Mucosa of descending colon (tissue), 3 donors: ENCODE results near the gene AK9. TPM values are rescaled to one million over a fixed set of nuclear protein-coding genes. Genes with fewer than 3 reads are reported as not detected.

Experiments
- ATAC-seq: fragments of 200-7000 bp; cut with Tn5 transposase; one replicate; pipeline ENCODE4 v1.9.1; 2020; ENCODE audit warnings: mild to moderate bottlenecking, moderate library complexity
- DNase-seq, 3 donors: peaks; one replicate each; pipeline ENCODE4 v3.0.0-alpha.2; 2020
- H3K36me3 ChIP-seq: fragments of 200-600 bp; one replicate; pipeline ENCODE4 v1.8.0; 2021; ENCODE audit warnings: low read depth, mild to moderate bottlenecking
- H3K4me1 ChIP-seq: fragments of 200-600 bp; one replicate; pipeline ENCODE4 v1.8.0; 2021; ENCODE audit warnings: low read depth, mild to moderate bottlenecking
- H3K4me3 ChIP-seq: fragments of 200-600 bp; one replicate; pipeline ENCODE4 v1.8.0; 2021; ENCODE audit warnings: mild to moderate bottlenecking
- H3K9me3 ChIP-seq: fragments of 200-600 bp; one replicate; pipeline ENCODE4 v1.8.0; 2021; ENCODE audit warnings: mild to moderate bottlenecking
- CTCF ChIP-seq: fragments of 200-600 bp; IDR thresholded peaks from one replicate; pipeline ENCODE4 v1.8.0; 2022; ENCODE audit warnings: antibody characterized with exemption, mild to moderate bottlenecking
- intact Hi-C, 2 donors: fragments of 100-400 bp; cut with DNase I in 1 of 2; cut with micrococcal nuclease in 1 of 2; formaldehyde crosslinking; loops; one replicate each; pipeline versions ENCODE4 v1.11.0 to v1.11.1; 2022; cut with DNase I, micrococcal nuclease
- long read RNA-seq, 2 donors: library from polyadenylated mRNA; unstranded; transcript quantifications; one replicate each; pipeline ENCODE4 v2.0.0, GENCODE V29; 2019 to 2021
- total RNA-seq, 3 donors: library from RNA; stranded (reverse); fragmentation: NEBNext Ultra II Directional in 2 of 3; extraction: Animal tissue kit (Norgen Biotek cat#: 25700) in 2 of 3; gene quantifications; one replicate each; pipeline versions ENCODE4 v1.2.1 to v1.2.4, GENCODE V29; 2021 to 2023
- donor health status: DM: no; HTN: no; CAD: no; lungs with moderate emphysema.
- donor health status: DM: no; HTN: no; CAD: no.
- donor health status: DM: no; HTN: yes; CAD: no.

AK9 gene
- total RNA-seq, result 10 to 100 TPM in 2 of 3 donors, 1 to 10 TPM in 1; 7.2 to 15.0 (median 10.9) TPM
- long read RNA-seq, donor 1, partial matches to known transcripts, result 0 of 4 reads
- long read RNA-seq, donor 1, other reads (novel, unspliced or antisense), result 2 of 4 reads
- long read RNA-seq, donor 2, partial matches to known transcripts, result 2 of 2 reads
- long read RNA-seq, donor 2, other reads (novel, unspliced or antisense), result 0 of 2 reads

DNA sequence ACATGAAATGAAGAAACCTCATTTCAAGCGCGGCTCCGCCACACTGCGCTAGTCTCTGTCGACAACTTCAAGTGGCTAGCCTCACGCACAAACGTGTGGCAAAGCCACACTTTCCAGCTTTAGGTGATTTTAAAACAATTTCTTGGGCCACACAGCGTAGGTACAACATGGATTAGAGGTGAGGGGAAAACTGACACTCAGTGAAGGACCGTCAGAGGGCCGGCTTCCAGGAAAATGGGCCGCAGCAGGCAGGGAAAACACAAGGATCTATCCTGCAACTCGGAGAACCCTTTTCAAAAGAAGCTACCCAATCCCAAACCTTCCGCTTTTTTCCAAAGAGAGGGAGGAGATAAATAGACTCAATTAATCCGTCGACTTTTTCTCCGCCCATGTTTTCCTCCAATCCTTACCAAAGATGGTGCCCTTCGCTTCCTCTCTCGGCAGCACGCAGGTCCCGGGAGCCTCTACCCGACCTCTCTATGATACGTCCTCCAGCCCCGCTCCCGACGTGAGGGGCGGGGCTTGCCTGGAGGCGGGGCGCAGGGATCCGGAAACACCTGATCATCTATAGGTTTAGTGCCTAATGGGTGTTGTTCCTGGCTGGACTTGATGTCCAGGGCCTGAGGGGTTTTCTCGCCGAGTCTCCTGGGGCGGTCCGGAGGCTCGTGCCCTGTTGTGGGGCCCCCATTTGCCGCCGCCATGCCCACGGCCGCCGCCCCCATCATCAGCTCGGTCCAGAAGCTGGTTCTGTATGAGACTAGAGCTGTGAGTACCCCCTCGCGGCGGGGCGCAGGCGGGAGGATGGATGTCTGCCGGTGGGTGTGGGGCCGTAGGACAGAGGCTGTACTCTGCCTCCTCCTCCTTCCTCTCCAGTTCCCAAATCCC is at the start of gene AK9, which contains the start of gene FIG4:
AK9 (minus strand) TSS at position 466 of the 885 bp plus-strand sequence. CDS start 15,457 bp downstream, outside the sequence.
FIG4 (plus strand) TSS at position 560 of the 885 bp plus-strand sequence; CDS start at position 700, 140 bp downstream.
- peak; percentile 99 for ATAC-seq
- H3K36me3 ChIP-seq, result no peaks in the 10 kb centered on the region
- intact Hi-C loops, result no loop called here
- H3K4me1 ChIP-seq, result no peaks in the 10 kb centered on the region
- no peak for TF ChIP-seq CTCF
- H3K9me3 ChIP-seq, result no peaks in the 10 kb centered on the region
- peak within 1 kb of the TSS; percentile 47 for H3K4me3 ChIP-seq
- DNase-seq, result peak; percentile 97

DNA sequence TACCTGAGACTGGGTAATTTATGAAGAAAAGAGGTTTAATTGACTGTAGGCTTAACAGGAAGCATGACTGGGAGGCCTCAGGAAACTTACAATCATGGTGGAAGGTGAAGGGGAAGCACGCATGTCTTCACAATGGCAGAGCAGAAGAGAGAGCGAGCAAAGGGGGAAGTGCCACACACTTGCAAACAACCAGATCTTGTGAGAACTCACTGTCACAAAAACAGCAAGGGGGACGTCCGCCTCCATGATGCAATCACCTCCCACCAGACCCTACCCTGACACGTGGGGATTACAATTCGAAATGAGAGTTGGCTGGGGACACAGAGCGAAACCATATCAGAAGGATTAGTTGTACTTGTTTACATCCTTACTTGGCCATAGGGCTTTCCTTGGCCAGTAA is 49.8 kb upstream of the AK9 start:
- no peaks in the 10 kb centered on the region for H3K9me3 ChIP-seq
- no peak for TF ChIP-seq CTCF
- H3K4me3 ChIP-seq, result no peak overlapping the region
- intact Hi-C loops, result no loop called here
- H3K36me3 ChIP-seq, result no peaks in the 10 kb centered on the region
- H3K4me1 ChIP-seq, result no peaks in the 10 kb centered on the region
- ATAC-seq (no peak), DNase-seq (no peak)

DNA sequence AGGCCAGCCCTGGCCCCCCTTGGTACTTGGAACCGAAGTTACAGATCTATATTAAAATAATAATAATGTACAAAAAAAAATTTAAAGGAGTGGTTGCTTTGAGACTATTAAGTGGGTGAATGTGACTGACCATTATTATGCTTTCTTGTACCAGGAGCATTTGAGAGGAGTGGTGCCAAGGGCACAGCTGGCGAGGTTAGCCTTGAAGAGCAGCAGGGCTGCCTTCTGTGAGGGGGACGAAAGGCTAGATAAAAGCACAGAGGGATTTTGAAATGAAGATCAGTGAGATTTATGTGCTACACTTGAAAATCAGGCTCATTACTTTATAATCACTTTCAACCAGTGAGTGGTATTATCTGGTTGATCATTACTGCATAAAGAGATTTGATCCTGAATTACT is 48.7 kb upstream of the AK9 start:
- Histone ChIP-seq H3K4me3 (no peak overlapping the region), H3K9me3 (no peaks in the 10 kb centered on the region), H3K36me3 (no peaks in the 10 kb centered on the region), H3K4me1 (no peaks in the 10 kb centered on the region)
- DNase-seq (no peak), ATAC-seq (no peak)
- intact Hi-C loops, result no loop called here
- TF ChIP-seq CTCF, result no peak

- Histone ChIP-seq H3K9me3 (no peaks in the 10 kb centered on the region), H3K4me1 (no peaks in the 10 kb centered on the region), H3K36me3 (no peaks in the 10 kb centered on the region), H3K4me3 (no peak overlapping the region)
- ATAC-seq, result no peak
- TF ChIP-seq CTCF, result no peak
- DNase-seq, result no peak
- intact Hi-C loops, result no loop called here
Measured at GRCh38 chr6:109738667-109739066, 47.7 kb upstream of the AK9 start.

- DNase-seq (no peak), ATAC-seq (no peak)
- Histone ChIP-seq H3K36me3 (no peaks in the 10 kb centered on the region), H3K9me3 (no peaks in the 10 kb centered on the region), H3K4me3 (no peak overlapping the region), H3K4me1 (no peaks in the 10 kb centered on the region)
- intact Hi-C loops, result no loop called here
- no peak for TF ChIP-seq CTCF
Measured at GRCh38 chr6:109738255-109738654, 47.3 kb upstream of the AK9 start.
